Progenitor cell of endocrine pancreas (in vitro differentiated cells): Measurements from ENCODE around the gene FAM193A. TPM values are rescaled to one million over a fixed set of nuclear protein-coding genes. Genes with fewer than 3 reads are reported as not detected.

Experiments used
- DNase-seq: peaks from one replicate; pipeline ENCODE4 v3.0.0; 2021; ENCODE audit warnings: low spot score; ENCODE audit not compliant: unreplicated experiment
- H3K27ac Mint-ChIP-seq: 2 replicates; pipeline ENCODE4 v1.8.0; 2021; ENCODE audit warnings: mild to moderate bottlenecking, moderate library complexity, mixed read lengths
- H3K27me3 Mint-ChIP-seq: 2 replicates; pipeline ENCODE4 v1.8.0; 2021; ENCODE audit warnings: mixed read lengths
- H3K36me3 Mint-ChIP-seq: 2 replicates; pipeline ENCODE4 v1.8.0; 2022; ENCODE audit warnings: mixed read lengths; ENCODE audit not compliant: insufficient read depth
- H3K4me1 Mint-ChIP-seq: 2 replicates; pipeline ENCODE4 v1.8.0; 2021; ENCODE audit warnings: low read depth, mixed read lengths
- H3K4me3 Mint-ChIP-seq: 2 replicates; pipeline ENCODE4 v1.8.0; 2021; ENCODE audit warnings: low read depth, mild to moderate bottlenecking, moderate library complexity, mixed read lengths
- H3K9me3 Mint-ChIP-seq: 2 replicates; pipeline ENCODE4 v1.8.0; 2021; ENCODE audit warnings: low read depth, mixed read lengths
- total RNA-seq: library from RNA; stranded (reverse); gene quantifications from 2 replicates; pipeline ENCODE4 v1.2.1, GENCODE V29; 2021
- TF ChIP-seq, protein P1 (sequence below): fragments of 200-600 bp; sonication (generic); IDR thresholded peaks from one replicate; pipeline ENCODE4 v1.5.0; 2021; ENCODE audit warnings: antibody characterized with exemption, mild to moderate bottlenecking; ENCODE audit not compliant: unreplicated experiment

FAM193A gene
- total RNA-seq, 1 donor from 2014 or later, result 53.4 TPM

DNA sequence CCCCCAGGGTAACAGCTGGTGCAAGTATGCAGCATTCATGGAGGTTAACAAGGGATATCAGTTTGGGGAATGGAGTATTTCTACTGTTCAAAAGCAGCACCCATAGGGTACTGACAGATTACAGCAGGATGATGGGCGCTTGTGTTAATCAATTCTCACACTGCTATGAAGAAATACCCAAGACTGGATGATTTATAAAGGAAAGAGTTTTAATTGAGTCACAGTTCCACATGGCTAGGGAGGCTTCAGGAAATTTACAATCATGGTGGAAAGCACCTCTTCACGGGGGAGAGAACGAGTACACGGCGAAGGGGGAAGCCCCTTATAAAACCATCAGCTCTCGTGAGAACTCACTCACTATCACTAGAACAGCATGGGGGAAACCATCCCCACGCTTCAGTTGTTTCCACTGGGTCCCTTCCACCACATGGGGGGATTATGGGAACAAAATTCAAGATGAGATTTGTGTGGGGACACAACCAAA, 155.5 kb downstream of the FAM193A start:
- Mint-ChIP-seq H3K9me3 (no peaks in the 10 kb centered on the region), H3K36me3 (peaks cover 30% of the 10 kb centered on the region), H3K4me3 (no peak overlapping the region), H3K4me1 (peaks cover 1% of the 10 kb centered on the region), H3K27me3 (no peaks in the 10 kb centered on the region), H3K27ac (no peak overlapping the region)
- DNase-seq, result no peak
- TF ChIP-seq, protein P1, sequence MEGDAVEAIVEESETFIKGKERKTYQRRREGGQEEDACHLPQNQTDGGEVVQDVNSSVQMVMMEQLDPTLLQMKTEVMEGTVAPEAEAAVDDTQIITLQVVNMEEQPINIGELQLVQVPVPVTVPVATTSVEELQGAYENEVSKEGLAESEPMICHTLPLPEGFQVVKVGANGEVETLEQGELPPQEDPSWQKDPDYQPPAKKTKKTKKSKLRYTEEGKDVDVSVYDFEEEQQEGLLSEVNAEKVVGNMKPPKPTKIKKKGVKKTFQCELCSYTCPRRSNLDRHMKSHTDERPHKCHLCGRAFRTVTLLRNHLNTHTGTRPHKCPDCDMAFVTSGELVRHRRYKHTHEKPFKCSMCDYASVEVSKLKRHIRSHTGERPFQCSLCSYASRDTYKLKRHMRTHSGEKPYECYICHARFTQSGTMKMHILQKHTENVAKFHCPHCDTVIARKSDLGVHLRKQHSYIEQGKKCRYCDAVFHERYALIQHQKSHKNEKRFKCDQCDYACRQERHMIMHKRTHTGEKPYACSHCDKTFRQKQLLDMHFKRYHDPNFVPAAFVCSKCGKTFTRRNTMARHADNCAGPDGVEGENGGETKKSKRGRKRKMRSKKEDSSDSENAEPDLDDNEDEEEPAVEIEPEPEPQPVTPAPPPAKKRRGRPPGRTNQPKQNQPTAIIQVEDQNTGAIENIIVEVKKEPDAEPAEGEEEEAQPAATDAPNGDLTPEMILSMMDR, result no peak

DNA sequence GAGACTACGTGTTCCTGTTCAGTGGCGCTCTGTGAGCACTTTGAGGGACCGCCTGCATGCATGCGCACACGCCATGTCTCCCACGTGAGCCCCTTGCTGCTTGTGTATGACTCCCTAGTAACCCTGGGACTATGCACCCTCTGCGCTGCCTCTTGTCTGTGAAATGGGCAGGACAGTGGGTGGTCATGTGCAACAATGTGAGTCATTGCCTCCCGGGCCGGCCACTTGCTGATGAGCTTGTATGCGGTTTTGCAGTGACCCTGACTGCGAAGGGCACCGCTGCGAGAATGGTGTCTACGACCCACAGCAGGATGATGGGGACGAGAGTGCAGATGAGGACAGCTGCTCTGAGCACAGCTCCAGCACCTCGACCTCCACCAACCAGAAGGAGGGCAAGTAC, 158.2 kb downstream of the FAM193A start:
- H3K9me3 Mint-ChIP-seq, result no peaks in the 10 kb centered on the region
- no peak overlapping the region for H3K4me3 Mint-ChIP-seq
- H3K27me3 Mint-ChIP-seq, result no peaks in the 10 kb centered on the region
- TF ChIP-seq, protein P1, result no peak
- H3K4me1 Mint-ChIP-seq, result peaks cover 4% of the 10 kb centered on the region
- no peak overlapping the region for H3K27ac Mint-ChIP-seq
- H3K36me3 Mint-ChIP-seq, result peaks cover 28% of the 10 kb centered on the region
- DNase-seq, result no peak

DNA sequence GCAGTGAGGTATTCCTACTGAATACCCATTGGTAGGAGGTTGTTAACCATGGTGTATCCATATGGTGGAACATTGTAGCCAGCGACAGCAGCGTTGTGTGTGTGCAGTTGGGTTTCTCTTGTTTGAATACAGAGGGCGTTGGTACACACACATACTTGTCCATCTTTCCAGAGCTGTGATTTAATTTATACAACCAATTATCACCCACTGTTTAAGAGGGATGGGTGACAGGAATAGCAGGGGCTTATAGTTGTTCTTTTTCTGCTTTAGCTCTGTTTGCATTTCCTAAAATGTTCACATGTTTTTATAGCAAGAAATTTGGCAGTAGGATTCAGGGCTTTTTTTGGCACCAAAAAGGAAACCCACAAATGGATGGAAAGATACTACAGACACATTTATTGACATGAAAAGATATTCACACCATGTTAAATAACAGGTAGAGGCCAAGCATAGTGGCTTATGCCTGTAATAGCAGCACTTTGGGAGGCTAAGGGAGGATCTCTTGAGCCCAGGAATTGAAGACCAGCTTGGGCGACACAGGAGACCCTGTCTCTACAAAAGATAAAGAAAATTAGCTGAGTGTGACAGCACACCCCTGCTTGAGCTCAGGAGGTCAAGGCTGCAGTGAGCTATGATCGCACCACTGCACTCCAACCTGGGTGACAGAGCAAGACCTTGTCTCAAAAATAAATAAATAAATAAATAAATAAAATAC, 159.1 kb downstream of the FAM193A start:
- TF ChIP-seq, protein P1, result no peak
- H3K9me3 Mint-ChIP-seq, result no peaks in the 10 kb centered on the region
- peaks cover 4% of the 10 kb centered on the region for H3K4me1 Mint-ChIP-seq
- no peak overlapping the region for H3K4me3 Mint-ChIP-seq
- H3K36me3 Mint-ChIP-seq, result peaks cover 27% of the 10 kb centered on the region
- DNase-seq, result no peak
- H3K27ac Mint-ChIP-seq, result no peak overlapping the region
- no peaks in the 10 kb centered on the region for H3K27me3 Mint-ChIP-seq

GRCh38 chr4:2696423-2696822, 160.0 kb downstream of the FAM193A start:
- TF ChIP-seq, protein P1, result no peak
- H3K4me1 Mint-ChIP-seq, result peaks cover 4% of the 10 kb centered on the region
- H3K4me3 Mint-ChIP-seq, result no peak overlapping the region
- no peak for DNase-seq
- H3K9me3 Mint-ChIP-seq, result no peaks in the 10 kb centered on the region
- no peaks in the 10 kb centered on the region for H3K27me3 Mint-ChIP-seq
- H3K27ac Mint-ChIP-seq, result no peak overlapping the region
- peaks cover 31% of the 10 kb centered on the region for H3K36me3 Mint-ChIP-seq

GRCh38 chr4:2697995-2698414, 161.6 kb downstream of the FAM193A start:
- H3K4me3 Mint-ChIP-seq, result no peak overlapping the region
- H3K4me1 Mint-ChIP-seq, result peaks cover 4% of the 10 kb centered on the region
- no peaks in the 10 kb centered on the region for H3K9me3 Mint-ChIP-seq
- H3K36me3 Mint-ChIP-seq, result peaks cover 41% of the 10 kb centered on the region
- H3K27me3 Mint-ChIP-seq, result no peaks in the 10 kb centered on the region
- TF ChIP-seq, protein P1, result no peak
- DNase-seq, result no peak
- no peak overlapping the region for H3K27ac Mint-ChIP-seq
